Measurements from ENCODE around the gene CYP1B1.

Gene CYP1B1

DNA sequence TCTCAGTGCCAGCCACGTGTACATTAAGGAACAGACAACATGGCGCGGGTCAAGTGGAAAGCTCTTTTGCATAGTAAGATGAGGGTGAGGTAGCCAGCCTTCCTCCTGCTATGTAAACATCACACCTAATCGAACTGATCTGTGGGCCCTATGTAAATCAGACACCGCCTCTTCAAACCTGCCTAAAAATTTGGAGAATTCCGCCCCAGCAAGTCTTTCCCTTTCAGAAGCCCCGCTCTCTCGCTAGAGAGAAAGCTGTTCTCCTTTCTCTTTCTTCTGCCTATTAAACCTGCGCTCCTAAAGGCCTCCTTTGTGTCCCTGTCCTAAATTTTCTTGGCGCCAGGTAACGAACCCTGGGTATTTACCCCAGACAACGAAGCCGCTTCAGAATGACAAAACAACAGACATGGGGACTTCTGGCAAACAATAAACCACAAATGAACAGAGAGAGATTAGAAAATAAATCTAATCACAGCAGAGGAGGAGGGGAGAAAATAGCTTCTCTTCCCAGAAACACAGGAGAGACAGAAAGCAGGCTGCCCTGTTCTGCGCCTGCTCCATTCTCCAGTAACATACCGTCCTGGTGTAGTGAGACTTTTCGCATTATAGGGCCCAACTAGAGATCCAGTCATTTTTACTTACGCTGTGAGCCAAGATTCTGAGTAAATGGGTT, 31.9 kb upstream of the CYP1B1 start:
- H3K36me3 ChIP-seq (ENCODE audit: insufficient read depth, insufficient read length, low read length) = no peaks in the 10 kb centered on the region
- peaks cover 1% of the 10 kb centered on the region for H3K4me1 ChIP-seq (ENCODE audit: insufficient read depth, insufficient read length)
- peaks cover 8% of the 10 kb centered on the region; the same call in 1 of the 2 replicates for H3K9me3 ChIP-seq (ENCODE audit: insufficient read depth, low read length)
- no peak overlapping the region for H3K4me3 ChIP-seq (ENCODE audit: insufficient read length, low read depth)
- peak; percentile 17 for TF ChIP-seq YY1 (IDR thresholded peaks at IDR 0.05; ENCODE audit: insufficient read depth, insufficient read length)
- TF ChIP-seq ZNF274 (IDR thresholded peaks at IDR 0.05; ENCODE audit: low read depth, low read length) = no peak
- peak overlapping the region; percentile 15 for H3K9ac ChIP-seq (ENCODE audit: insufficient read length, low read depth)
- DNase-seq (ENCODE audit: low read depth, low spot score) = peak; percentile 80
- H3K27me3 ChIP-seq (ENCODE audit: insufficient read depth, insufficient read length) = no peaks in the 10 kb centered on the region

DNA sequence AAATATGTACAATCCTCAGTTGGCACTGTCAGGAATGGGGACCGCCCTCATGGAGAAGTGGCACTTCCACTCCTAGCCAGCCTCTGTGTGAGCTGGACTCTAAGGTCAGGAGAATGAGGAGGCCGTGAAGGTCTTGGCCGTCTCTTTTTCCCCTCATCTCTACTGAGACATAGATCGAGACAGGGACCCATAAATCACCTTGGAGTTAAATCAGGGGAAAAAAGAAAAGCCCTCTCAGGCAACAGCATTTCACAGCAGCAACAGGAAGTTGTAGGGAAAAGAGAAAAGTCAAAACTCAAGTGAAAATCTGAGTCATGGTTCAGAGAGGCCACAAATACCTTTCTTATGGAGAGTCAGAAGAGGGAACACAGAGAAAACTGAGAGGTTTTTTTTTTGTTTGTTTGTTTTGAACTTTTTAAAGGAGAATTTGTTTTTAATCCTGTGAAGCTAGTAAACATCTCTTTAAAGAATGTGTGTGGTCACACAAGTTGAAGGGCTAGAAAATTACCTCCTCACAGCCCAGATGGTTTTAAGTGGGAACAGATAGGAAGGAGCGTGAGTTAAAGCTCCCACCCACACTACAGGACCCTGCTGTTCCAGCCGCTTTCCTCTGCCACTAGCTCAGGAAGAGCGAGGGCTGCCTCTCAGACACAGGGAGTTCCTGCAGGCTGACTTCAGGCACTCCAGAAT, 30.6 kb upstream of the CYP1B1 start:
- Histone ChIP-seq H3K9ac (ENCODE audit: insufficient read length, low read depth) (peak overlapping the region; percentile 66), H3K27me3 (ENCODE audit: insufficient read depth, insufficient read length) (no peaks in the 10 kb centered on the region), H3K4me1 (ENCODE audit: insufficient read depth, insufficient read length) (peaks cover 1% of the 10 kb centered on the region), H3K4me3 (ENCODE audit: insufficient read length, low read depth) (no peak overlapping the region), H3K9me3 (ENCODE audit: insufficient read depth, low read length) (peaks cover 8% of the 10 kb centered on the region; the same call in 1 of the 2 replicates), H3K36me3 (ENCODE audit: insufficient read depth, insufficient read length, low read length) (no peaks in the 10 kb centered on the region)
- TF ChIP-seq YY1 (IDR thresholded peaks at IDR 0.05; ENCODE audit: insufficient read depth, insufficient read length) = no peak
- DNase-seq (ENCODE audit: low read depth, low spot score) = no peak

DNA sequence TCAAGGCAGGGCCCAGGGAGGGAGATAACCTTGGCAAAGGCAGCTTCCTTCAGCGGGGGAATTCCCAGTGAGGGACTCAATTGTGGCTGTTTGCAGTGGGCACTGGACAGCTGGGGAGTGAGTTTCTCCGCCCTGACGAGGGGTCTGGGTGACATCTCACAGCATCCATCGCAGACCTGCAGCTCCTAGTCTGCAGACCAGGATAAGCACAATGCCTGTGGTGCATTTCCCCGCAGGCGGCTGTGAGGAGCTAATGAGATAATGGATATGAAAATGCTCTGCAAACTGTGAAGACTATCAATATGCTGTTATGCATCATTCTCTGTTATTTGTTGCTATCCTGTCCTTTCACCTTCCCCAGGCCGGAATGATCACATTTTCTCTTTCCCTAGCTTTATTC, 30.0 kb upstream of the CYP1B1 start:
- TF ChIP-seq YY1 (IDR thresholded peaks at IDR 0.05; ENCODE audit: insufficient read depth, insufficient read length) (no peak), ZNF274 (IDR thresholded peaks at IDR 0.05; ENCODE audit: low read depth, low read length) (no peak), SUZ12 (IDR thresholded peaks at IDR 0.05; ENCODE audit: extremely low read depth, insufficient read depth, insufficient read length) (no peak)
- Histone ChIP-seq H3K4me1 (ENCODE audit: insufficient read depth, insufficient read length) (peaks cover 1% of the 10 kb centered on the region), H3K9ac (ENCODE audit: insufficient read length, low read depth) (peak overlapping the region; percentile 42)

DNA sequence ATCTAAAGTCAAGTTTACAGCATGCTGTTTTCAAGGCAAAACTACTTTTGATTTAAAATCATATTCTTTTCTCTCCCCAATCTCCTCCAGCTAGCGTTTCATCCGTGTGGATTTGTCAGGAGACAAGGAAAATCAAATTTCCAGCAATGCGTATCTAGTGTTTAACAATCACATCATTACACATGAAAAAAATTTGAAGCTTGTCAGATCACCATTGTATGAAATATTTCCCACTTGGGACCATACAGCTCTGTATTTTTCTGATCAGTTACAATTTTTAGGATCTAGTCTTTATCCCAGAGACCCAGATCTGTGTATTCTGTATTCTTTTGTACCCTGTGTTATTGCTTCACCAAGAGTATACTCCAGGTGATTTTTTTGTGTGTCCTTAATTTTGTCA, 28.6 kb upstream of the CYP1B1 start:
- H3K36me3 ChIP-seq (ENCODE audit: insufficient read depth, insufficient read length, low read length) = no peaks in the 10 kb centered on the region
- no peak overlapping the region for H3K4me3 ChIP-seq (ENCODE audit: insufficient read length, low read depth)
- H3K9me3 ChIP-seq (ENCODE audit: insufficient read depth, low read length) = peaks cover 8% of the 10 kb centered on the region; the same call in 1 of the 2 replicates
- no peak for DNase-seq (ENCODE audit: low read depth, low spot score)
- no peaks in the 10 kb centered on the region for H3K27me3 ChIP-seq (ENCODE audit: insufficient read depth, insufficient read length)
- H3K9ac ChIP-seq (ENCODE audit: insufficient read length, low read depth) = no peak overlapping the region
- H3K4me1 ChIP-seq (ENCODE audit: insufficient read depth, insufficient read length) = peaks cover 1% of the 10 kb centered on the region
- TF ChIP-seq ZNF274 (IDR thresholded peaks at IDR 0.05; ENCODE audit: low read depth, low read length) (no peak), SUZ12 (IDR thresholded peaks at IDR 0.05; ENCODE audit: extremely low read depth, insufficient read depth, insufficient read length) (no peak)

More for the DNA sequence above, 30.0 kb upstream of the CYP1B1 start:
- no peaks in the 10 kb centered on the region for H3K27me3 ChIP-seq (ENCODE audit: insufficient read depth, insufficient read length)
- no peak overlapping the region for H3K4me3 ChIP-seq (ENCODE audit: insufficient read length, low read depth)
- DNase-seq (ENCODE audit: low read depth, low spot score) = no peak
- peaks cover 8% of the 10 kb centered on the region; the same call in 1 of the 2 replicates for H3K9me3 ChIP-seq (ENCODE audit: insufficient read depth, low read length)
- H3K36me3 ChIP-seq (ENCODE audit: insufficient read depth, insufficient read length, low read length) = no peaks in the 10 kb centered on the region

DNA sequence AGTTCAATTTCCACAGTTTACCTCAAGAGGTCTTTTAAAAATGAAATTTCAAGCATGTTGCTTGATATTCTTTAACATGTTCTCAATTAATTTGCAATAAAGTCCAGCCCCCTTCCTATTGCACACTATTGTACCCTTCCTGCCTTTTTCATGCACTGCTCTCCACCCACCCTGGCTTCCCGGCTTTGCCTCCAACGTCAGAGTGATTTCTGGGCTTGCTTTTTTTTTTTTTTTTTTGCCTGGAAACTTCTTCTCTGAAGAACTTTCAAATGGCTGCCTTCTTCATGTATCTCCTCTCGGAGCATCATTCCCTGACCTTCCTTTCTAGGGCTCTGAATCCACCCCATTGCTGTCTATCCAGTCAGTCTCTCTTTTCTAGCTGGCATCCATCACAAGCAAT, 24.4 kb upstream of the CYP1B1 start:
- DNase-seq (ENCODE audit: low read depth, low spot score) = no peak
- TF ChIP-seq ZNF274 (IDR thresholded peaks at IDR 0.05; ENCODE audit: low read depth, low read length) (no peak), YY1 (IDR thresholded peaks at IDR 0.05; ENCODE audit: insufficient read depth, insufficient read length) (no peak), SUZ12 (IDR thresholded peaks at IDR 0.05; ENCODE audit: extremely low read depth, insufficient read depth, insufficient read length) (no peak)
- Histone ChIP-seq H3K4me3 (ENCODE audit: insufficient read length, low read depth) (no peak overlapping the region), H3K9me3 (ENCODE audit: insufficient read depth, low read length) (peaks cover 8% of the 10 kb centered on the region; the same call in 1 of the 2 replicates), H3K9ac (ENCODE audit: insufficient read length, low read depth) (no peak overlapping the region), H3K36me3 (ENCODE audit: insufficient read depth, insufficient read length, low read length) (no peaks in the 10 kb centered on the region), H3K4me1 (ENCODE audit: insufficient read depth, insufficient read length) (peaks cover 6% of the 10 kb centered on the region), H3K27me3 (ENCODE audit: insufficient read depth, insufficient read length) (peaks cover 27% of the 10 kb centered on the region)

DNA sequence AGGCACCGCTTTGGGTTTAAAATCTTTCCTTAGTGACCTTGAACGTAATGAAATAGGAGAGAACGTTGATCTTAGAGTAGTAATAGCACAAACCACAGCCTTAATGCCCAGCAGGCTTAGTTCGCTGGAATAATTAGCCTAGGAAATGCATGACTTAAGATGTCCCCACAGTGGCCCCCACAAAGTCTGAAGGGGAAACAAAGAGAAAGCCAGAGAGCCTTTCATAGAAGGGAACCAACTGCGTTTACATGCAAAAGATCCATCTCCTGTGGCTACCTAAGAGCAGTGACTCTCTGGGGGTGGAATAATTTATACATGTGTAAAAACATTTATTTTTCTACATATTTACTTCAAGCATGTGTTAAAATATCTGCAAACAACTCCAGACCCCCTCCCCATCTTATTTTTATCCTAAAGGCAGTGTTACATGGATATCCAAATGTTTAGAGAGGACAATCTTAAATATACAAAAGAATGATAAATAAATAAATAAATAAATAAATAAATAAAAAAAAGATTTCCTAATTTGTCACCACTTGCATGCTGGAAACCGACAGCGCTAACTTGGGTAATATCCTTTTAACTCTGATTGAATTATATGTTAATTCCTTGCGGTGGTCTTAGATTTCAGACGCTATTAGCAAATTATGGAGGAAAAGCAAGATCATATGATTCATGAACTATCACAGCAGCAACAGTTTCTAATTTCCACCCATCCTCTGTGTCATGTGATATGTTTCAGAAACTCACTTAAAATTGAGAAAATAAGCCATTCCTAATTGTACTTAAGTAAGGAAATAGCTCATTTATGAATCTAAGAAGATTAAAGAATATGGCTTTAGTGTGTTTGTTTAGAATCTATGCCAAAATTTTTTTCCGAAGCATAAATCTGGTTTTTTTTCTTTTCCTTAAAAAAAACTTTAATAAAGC, 23.4 kb upstream of the CYP1B1 start:
- peaks cover 6% of the 10 kb centered on the region for H3K4me1 ChIP-seq (ENCODE audit: insufficient read depth, insufficient read length)
- no peak overlapping the region for H3K4me3 ChIP-seq (ENCODE audit: insufficient read length, low read depth)
- peak; percentile 84 for DNase-seq (ENCODE audit: low read depth, low spot score)
- peaks cover 27% of the 10 kb centered on the region for H3K27me3 ChIP-seq (ENCODE audit: insufficient read depth, insufficient read length)
- H3K36me3 ChIP-seq (ENCODE audit: insufficient read depth, insufficient read length, low read length) = no peaks in the 10 kb centered on the region
- no peak overlapping the region for H3K9ac ChIP-seq (ENCODE audit: insufficient read length, low read depth)
- peaks cover 8% of the 10 kb centered on the region; the same call in 1 of the 2 replicates for H3K9me3 ChIP-seq (ENCODE audit: insufficient read depth, low read length)
- TF ChIP-seq SUZ12 (IDR thresholded peaks at IDR 0.05; ENCODE audit: extremely low read depth, insufficient read depth, insufficient read length) (no peak), YY1 (IDR thresholded peaks at IDR 0.05; ENCODE audit: insufficient read depth, insufficient read length) (no peak), ZNF274 (IDR thresholded peaks at IDR 0.05; ENCODE audit: low read depth, low read length) (no peak)

All from NT2/D1 (cell line).